ENCODE data around the gene VPS26B.
"Not testable (repeated sequence)": the region's sequence is repeated elsewhere in the genome, so short reads cannot be mapped to it uniquely, and the experiment has no call there.

VPS26B gene

GRCh38 chr11:134223836-134224709 lies at the start of gene VPS26B, which contains the start of gene NCAPD3:
Gene VPS26B, plus strand, starts transcription at chr11:134224671. Its CDS starts 452 bp downstream, at chr11:134225123.
Gene NCAPD3, minus strand, starts transcription at chr11:134223967. Its CDS starts 41 bp downstream, at chr11:134223926.
- DNase-seq: peak; percentile 97 to 98

- no peak for DNase-seq
Observed at GRCh38 chr11:134176284-134176683, 48.2 kb upstream of the VPS26B start.

GRCh38 chr11:134178032-134178674 lies 46.3 kb upstream of the VPS26B start:
- DNase-seq: no peak

GRCh38 chr11:134181707-134182106 lies 42.8 kb upstream of the VPS26B start:
- DNase-seq: no peak

GRCh38 chr11:134188092-134188491 lies 36.4 kb upstream of the VPS26B start:
- DNase-seq: not testable (repeated sequence)

GRCh38 chr11:134196756-134197155 lies 27.7 kb upstream of the VPS26B start:
- no peak for DNase-seq

GRCh38 chr11:134199531-134199930 lies 24.9 kb upstream of the VPS26B start:
- DNase-seq: no peak

GRCh38 chr11:134200688-134201087 lies 23.8 kb upstream of the VPS26B start:
- no peak for DNase-seq

- no peak for DNase-seq
Observed at GRCh38 chr11:134202661-134203060, 21.8 kb upstream of the VPS26B start.

- DNase-seq: no peak
Observed at GRCh38 chr11:134205729-134206128, 18.7 kb upstream of the VPS26B start.

GRCh38 chr11:134206185-134206584 lies 18.3 kb upstream of the VPS26B start:
- DNase-seq: no peak

- peak; percentile 80 for DNase-seq
Observed at GRCh38 chr11:134207538-134208239, 16.8 kb upstream of the VPS26B start.

GRCh38 chr11:134215836-134216235 lies 8.6 kb upstream of the VPS26B start:
- no peak for DNase-seq

GRCh38 chr11:134216816-134217215 lies 7.7 kb upstream of the VPS26B start:
- DNase-seq: no peak

- DNase-seq: peak; percentile 40 to 41
Observed at GRCh38 chr11:134223121-134223520, 1.4 kb upstream of the VPS26B start.

- DNase-seq: peak; percentile 78 to 83
Observed at GRCh38 chr11:134224710-134225664, 516 bp downstream of the VPS26B start.

- DNase-seq: no peak
Observed at GRCh38 chr11:134226806-134227325, 2.4 kb downstream of the VPS26B start.

- DNase-seq: peak; percentile 36 to 54
Observed at GRCh38 chr11:134228625-134229024, 4.2 kb downstream of the VPS26B start.

GRCh38 chr11:134229126-134229790 lies 4.8 kb downstream of the VPS26B start:
- DNase-seq: no peak

GRCh38 chr11:134230339-134230738 lies 5.9 kb downstream of the VPS26B start:
- DNase-seq: no peak

- DNase-seq: no peak
Observed at GRCh38 chr11:134231958-134232659, 7.6 kb downstream of the VPS26B start.

All from activated T-cell treated with anti-CD3 and anti-CD28 coated beads, Interleukin-2, amount 50 U/mL, for 48 hours (primary cell).